T-helper 1 cell treated with Interleukin-12 subunit alpha and Interleukin-12 subunit beta and Interleukin-4 antibody, amounts not matched to agents 30 μg/mL and 1 μg/mL, for 36 hours (primary cell): Measurements from ENCODE around the gene MFSD6.
"Not testable (repeated sequence)": the region's sequence is repeated elsewhere in the genome, so short reads cannot be mapped to it uniquely, and the experiment has no call there.

Experiments
- H3K27ac Mint-ChIP-seq: one replicate; pipeline ENCODE4 v1.8.0; 2021; ENCODE audit warnings: mild to moderate bottlenecking, mixed read lengths
- H3K27me3 Mint-ChIP-seq: one replicate; pipeline ENCODE4 v1.8.0; 2021; ENCODE audit warnings: low read depth, mixed read lengths
- H3K36me3 Mint-ChIP-seq: one replicate; pipeline ENCODE4 v1.8.0; 2021; ENCODE audit warnings: low read depth, mixed read lengths
- H3K4me1 Mint-ChIP-seq: one replicate; pipeline ENCODE4 v1.8.0; 2021; ENCODE audit warnings: low read depth, mixed read lengths
- H3K4me3 Mint-ChIP-seq: one replicate; pipeline ENCODE4 v1.8.0; 2021; ENCODE audit warnings: mild to moderate bottlenecking, moderate library complexity, mixed read lengths
- H3K9me3 Mint-ChIP-seq: one replicate; pipeline ENCODE4 v1.8.0; 2021; ENCODE audit warnings: mixed read lengths

The MFSD6 gene

GRCh38 chr2:190501702-190502407, 93.7 kb downstream of the MFSD6 start:
- Mint-ChIP-seq H3K4me3 (no peak overlapping the region), H3K27me3 (no peaks in the 10 kb centered on the region), H3K36me3 (peaks cover 42% of the 10 kb centered on the region), H3K4me1 (peaks cover 5% of the 10 kb centered on the region), H3K9me3 (no peaks in the 10 kb centered on the region), H3K27ac (no peak overlapping the region)

GRCh38 chr2:190503088-190503487, 94.9 kb downstream of the MFSD6 start:
- H3K4me1 Mint-ChIP-seq: peaks cover 5% of the 10 kb centered on the region
- peaks cover 41% of the 10 kb centered on the region for H3K36me3 Mint-ChIP-seq
- no peak overlapping the region for H3K4me3 Mint-ChIP-seq
- no peak overlapping the region for H3K27ac Mint-ChIP-seq
- H3K9me3 Mint-ChIP-seq: no peaks in the 10 kb centered on the region
- no peaks in the 10 kb centered on the region for H3K27me3 Mint-ChIP-seq

GRCh38 chr2:190504912-190505311, 96.8 kb downstream of the MFSD6 start:
- H3K27me3 Mint-ChIP-seq: no peaks in the 10 kb centered on the region
- H3K4me3 Mint-ChIP-seq: no peak overlapping the region
- H3K4me1 Mint-ChIP-seq: peaks cover 5% of the 10 kb centered on the region
- H3K27ac Mint-ChIP-seq: no peak overlapping the region
- no peaks in the 10 kb centered on the region for H3K9me3 Mint-ChIP-seq
- peaks cover 36% of the 10 kb centered on the region for H3K36me3 Mint-ChIP-seq

GRCh38 chr2:190505696-190506095, 97.5 kb downstream of the MFSD6 start:
- Mint-ChIP-seq H3K27me3 (no peaks in the 10 kb centered on the region), H3K4me1 (peaks cover 6% of the 10 kb centered on the region), H3K27ac (no peak overlapping the region), H3K9me3 (no peaks in the 10 kb centered on the region), H3K36me3 (peaks cover 33% of the 10 kb centered on the region), H3K4me3 (no peak overlapping the region)

- Mint-ChIP-seq H3K27me3 (no peaks in the 10 kb centered on the region), H3K4me1 (peaks cover 5% of the 10 kb centered on the region), H3K4me3 (no peak overlapping the region), H3K27ac (no peak overlapping the region), H3K9me3 (no peaks in the 10 kb centered on the region), H3K36me3 (peaks cover 31% of the 10 kb centered on the region)
Observed at GRCh38 chr2:190506666-190507065, 98.5 kb downstream of the MFSD6 start.

GRCh38 chr2:190507135-190507534, 99.0 kb downstream of the MFSD6 start:
- Mint-ChIP-seq H3K9me3 (no peaks in the 10 kb centered on the region), H3K27me3 (no peaks in the 10 kb centered on the region), H3K36me3 (peaks cover 31% of the 10 kb centered on the region), H3K4me3 (no peak overlapping the region), H3K27ac (no peak overlapping the region), H3K4me1 (peaks cover 5% of the 10 kb centered on the region)

GRCh38 chr2:190509895-190510294, 101.7 kb downstream of the MFSD6 start:
- H3K9me3 Mint-ChIP-seq, H3K4me3 Mint-ChIP-seq, H3K27me3 Mint-ChIP-seq, H3K27ac Mint-ChIP-seq: not testable (repeated sequence)
- Mint-ChIP-seq H3K4me1 (peaks cover 13% of the 10 kb centered on the region), H3K36me3 (peaks cover 34% of the 10 kb centered on the region)

GRCh38 chr2:190511104-190511503, 102.9 kb downstream of the MFSD6 start:
- H3K9me3 Mint-ChIP-seq: no peaks in the 10 kb centered on the region
- H3K27me3 Mint-ChIP-seq: no peaks in the 10 kb centered on the region
- H3K4me1 Mint-ChIP-seq: peaks cover 22% of the 10 kb centered on the region
- H3K27ac Mint-ChIP-seq: no peak overlapping the region
- H3K4me3 Mint-ChIP-seq: no peak overlapping the region
- peaks cover 32% of the 10 kb centered on the region for H3K36me3 Mint-ChIP-seq

- H3K36me3 Mint-ChIP-seq: peaks cover 27% of the 10 kb centered on the region
- no peaks in the 10 kb centered on the region for H3K9me3 Mint-ChIP-seq
- no peak overlapping the region for H3K4me3 Mint-ChIP-seq
- H3K4me1 Mint-ChIP-seq: peaks cover 27% of the 10 kb centered on the region
- no peaks in the 10 kb centered on the region for H3K27me3 Mint-ChIP-seq
- no peak overlapping the region for H3K27ac Mint-ChIP-seq
Observed at GRCh38 chr2:190512539-190513095, 104.5 kb downstream of the MFSD6 start.

GRCh38 chr2:190513877-190514276, 105.7 kb downstream of the MFSD6 start:
- Mint-ChIP-seq H3K27me3 (no peaks in the 10 kb centered on the region), H3K36me3 (peaks cover 27% of the 10 kb centered on the region), H3K9me3 (no peaks in the 10 kb centered on the region), H3K4me3 (no peak overlapping the region), H3K4me1 (peaks cover 27% of the 10 kb centered on the region), H3K27ac (no peak overlapping the region)

GRCh38 chr2:190514676-190515075, 106.5 kb downstream of the MFSD6 start:
- Mint-ChIP-seq H3K27me3 (no peaks in the 10 kb centered on the region), H3K9me3 (no peaks in the 10 kb centered on the region), H3K4me3 (peak overlapping the region; percentile 11), H3K36me3 (peaks cover 26% of the 10 kb centered on the region), H3K4me1 (peaks cover 31% of the 10 kb centered on the region), H3K27ac (no peak overlapping the region)

- H3K27me3 Mint-ChIP-seq: no peaks in the 10 kb centered on the region
- H3K4me1 Mint-ChIP-seq: peaks cover 37% of the 10 kb centered on the region
- peak overlapping the region; percentile 53 for H3K27ac Mint-ChIP-seq
- peak overlapping the region; percentile 26 for H3K4me3 Mint-ChIP-seq
- no peaks in the 10 kb centered on the region for H3K9me3 Mint-ChIP-seq
- peaks cover 29% of the 10 kb centered on the region for H3K36me3 Mint-ChIP-seq
Observed at GRCh38 chr2:190515687-190516086, 107.5 kb downstream of the MFSD6 start.

- H3K9me3 Mint-ChIP-seq: no peaks in the 10 kb centered on the region
- no peak overlapping the region for H3K27ac Mint-ChIP-seq
- H3K4me3 Mint-ChIP-seq: no peak overlapping the region
- H3K27me3 Mint-ChIP-seq: no peaks in the 10 kb centered on the region
- H3K36me3 Mint-ChIP-seq: peaks cover 34% of the 10 kb centered on the region
- peaks cover 48% of the 10 kb centered on the region for H3K4me1 Mint-ChIP-seq
Observed at GRCh38 chr2:190517468-190517867, 109.3 kb downstream of the MFSD6 start.

GRCh38 chr2:190519975-190520767, 112.0 kb downstream of the MFSD6 start:
- H3K36me3 Mint-ChIP-seq: peaks cover 28% of the 10 kb centered on the region
- H3K4me1 Mint-ChIP-seq: peaks cover 42% of the 10 kb centered on the region
- peak overlapping the region; percentile 35 for H3K4me3 Mint-ChIP-seq
- H3K27ac Mint-ChIP-seq: peak overlapping the region; percentile 37
- H3K27me3 Mint-ChIP-seq: no peaks in the 10 kb centered on the region
- no peaks in the 10 kb centered on the region for H3K9me3 Mint-ChIP-seq

- Mint-ChIP-seq H3K4me3 (no peak overlapping the region), H3K36me3 (peaks cover 34% of the 10 kb centered on the region), H3K27me3 (no peaks in the 10 kb centered on the region), H3K27ac (no peak overlapping the region), H3K9me3 (no peaks in the 10 kb centered on the region), H3K4me1 (peaks cover 56% of the 10 kb centered on the region)
Observed at GRCh38 chr2:190524928-190525327, 116.8 kb downstream of the MFSD6 start.
